ENCODE measurements around the gene FOXK1. TPM values are rescaled to one million over a fixed set of nuclear protein-coding genes. Genes with fewer than 3 reads are reported as not detected.

Gene FOXK1
- total and polyA plus RNA-seq, 2 experiments from 2014 or later: 2.3 to 12.7 TPM

GRCh38 chr7:4749798-4750197 lies 67.7 kb downstream of the FOXK1 start:
- peaks cover 8% of the 10 kb centered on the region; the same call in 1 of the 2 replicates for H4K20me1 ChIP-seq (replicated peaks; ENCODE audit: insufficient read depth)
- peaks cover 14% of the 10 kb centered on the region for H3K36me3 Mint-ChIP-seq (ENCODE audit: low read depth)
- DNase-seq (ENCODE audit: low spot score) (no peak), ATAC-seq (no peak)
- H3K27ac ChIP-seq (ENCODE audit: low read depth): no peak overlapping the region
- no peak overlapping the region for H3K27ac Mint-ChIP-seq
- H3K4me1 Mint-ChIP-seq: peaks cover 13% of the 10 kb centered on the region
- H2AFZ ChIP-seq: no peak overlapping the region
- peaks cover 18% of the 10 kb centered on the region for H3K27me3 Mint-ChIP-seq (ENCODE audit: insufficient read depth, low read depth, poor library complexity)
- no peak overlapping the region for H3K4me2 ChIP-seq
- no peaks in the 10 kb centered on the region for H3K9me2 ChIP-seq (ENCODE audit: insufficient read depth)
- no peaks in the 10 kb centered on the region for H3K9me3 Mint-ChIP-seq
- H3K36me3 ChIP-seq (ENCODE audit: insufficient read depth): no peaks in the 10 kb centered on the region
- H3K4me1 ChIP-seq (ENCODE audit: insufficient read depth): peaks cover 4% of the 10 kb centered on the region; the same call in 1 of the 2 replicates
- TF ChIP-seq ZNF462 (CRISPR knock-in tag; IDR thresholded peaks at IDR 0.05): no peak
- TF ChIP-seq JUNB (IDR thresholded peaks at IDR 0.05; ENCODE audit: unreplicated experiment): no peak
- no peak for TF ChIP-seq EZH2phosphoT487 (IDR thresholded peaks at IDR 0.05; ENCODE audit: unreplicated experiment)
- TF ChIP-seq EZH2 (IDR thresholded peaks at IDR 0.05; ENCODE audit: low read depth, unreplicated experiment): no peak
- TF ChIP-seq NANOG (IDR thresholded peaks at IDR 0.05; ENCODE audit: borderline replicate concordance): no peak
- peaks cover 11% of the 10 kb centered on the region for H3K27me3 ChIP-seq (ENCODE audit: insufficient read depth)
- H3F3A ChIP-seq (replicated peaks; ENCODE audit: low read depth): peaks cover 6% of the 10 kb centered on the region; the same call in 1 of the 2 replicates
- H3K4me3 Mint-ChIP-seq: no peak overlapping the region
- H3K79me2 ChIP-seq (replicated peaks; ENCODE audit: insufficient read depth): 0 out of 2 replicates have a peak, but pooled peaks cover 12% of the 10 kb centered on the region
- no peak overlapping the region for H3K4me3 ChIP-seq

- no peaks in the 10 kb centered on the region for H3K9me3 Mint-ChIP-seq
- Histone ChIP-seq H3K79me2 (replicated peaks; ENCODE audit: insufficient read depth) (0 out of 2 replicates have a peak, but pooled peaks cover 11% of the 10 kb centered on the region), H3K36me3 (ENCODE audit: insufficient read depth) (no peaks in the 10 kb centered on the region), H4K20me1 (replicated peaks; ENCODE audit: insufficient read depth) (peaks cover 8% of the 10 kb centered on the region; the same call in 1 of the 2 replicates), H3K4me3 (no peak overlapping the region), H3K4me2 (no peak overlapping the region), H3K27ac (ENCODE audit: low read depth) (no peak overlapping the region), H3K4me1 (ENCODE audit: insufficient read depth) (no peaks in the 10 kb centered on the region), H3F3A (replicated peaks; ENCODE audit: low read depth) (no peaks in the 10 kb centered on the region), H3K9me2 (ENCODE audit: insufficient read depth) (no peaks in the 10 kb centered on the region), H2AFZ (no peak overlapping the region), H3K27me3 (ENCODE audit: insufficient read depth) (peaks cover under 1% of the 10 kb centered on the region; the same call in 1 of the 2 replicates)
- DNase-seq (ENCODE audit: low spot score) (no peak), ATAC-seq (no peak)
- peaks cover 12% of the 10 kb centered on the region for H3K27me3 Mint-ChIP-seq (ENCODE audit: insufficient read depth, low read depth, poor library complexity)
- no peak overlapping the region for H3K4me3 Mint-ChIP-seq
- peaks cover 7% of the 10 kb centered on the region for H3K4me1 Mint-ChIP-seq
- peaks cover 12% of the 10 kb centered on the region for H3K36me3 Mint-ChIP-seq (ENCODE audit: low read depth)
- H3K27ac Mint-ChIP-seq: no peak overlapping the region
- TF ChIP-seq CREB1 (CRISPR knock-in tag; IDR thresholded peaks at IDR 0.05; ENCODE audit: low read depth): no peak
- no peak for TF ChIP-seq ETS1 (IDR thresholded peaks at IDR 0.05)
- TF ChIP-seq EZH2 (IDR thresholded peaks at IDR 0.05; ENCODE audit: low read depth, unreplicated experiment): no peak
- no peak for TF ChIP-seq JUNB (IDR thresholded peaks at IDR 0.05; ENCODE audit: unreplicated experiment)
- TF ChIP-seq STAT1 (IDR thresholded peaks at IDR 0.05; ENCODE audit: unreplicated experiment): no peak
- TF ChIP-seq EZH2phosphoT487 (IDR thresholded peaks at IDR 0.05; ENCODE audit: unreplicated experiment): no peak
- no peak for TF ChIP-seq POLR2AphosphoS5 (IDR thresholded peaks at IDR 0.05; ENCODE audit: low read depth)
Observed at GRCh38 chr7:4751398-4751947, 69.4 kb downstream of the FOXK1 start.
